NCI-H187 (cell line): ENCODE measurements around the gene OR4D6.
"Not testable (repeated sequence)": the region's sequence is repeated elsewhere in the genome, so short reads cannot be mapped to it uniquely, and the experiment has no call there.

Experiments
- DNase-seq, 2 experiments: peaks; one replicate each; lab custom pipeline; 2025; lab: John Stamatoyannopoulos, UW

OR4D6 gene

DNA sequence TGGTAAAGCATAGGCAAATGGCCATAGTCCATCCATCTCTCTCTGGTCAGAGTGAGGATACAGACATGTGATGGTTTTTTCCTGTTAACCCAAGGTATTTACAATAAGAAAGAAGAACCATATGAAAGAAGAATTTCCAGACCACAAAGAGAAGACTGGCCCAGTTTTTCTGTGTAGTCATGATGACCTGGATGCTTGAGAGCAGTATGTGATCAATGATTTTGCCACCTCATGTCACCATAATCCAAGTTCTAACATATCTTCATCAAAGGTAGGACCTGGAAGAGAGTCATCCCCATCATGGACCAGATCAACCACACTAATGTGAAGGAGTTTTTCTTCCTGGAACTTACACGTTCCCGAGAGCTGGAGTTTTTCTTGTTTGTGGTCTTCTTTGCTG lies at the start of gene OR4D6:
OR4D6 (plus strand) TSS at position 301 of the 400 bp plus-strand sequence; CDS start at position 301, 0 bp downstream.
- DNase-seq: no peak

DNA sequence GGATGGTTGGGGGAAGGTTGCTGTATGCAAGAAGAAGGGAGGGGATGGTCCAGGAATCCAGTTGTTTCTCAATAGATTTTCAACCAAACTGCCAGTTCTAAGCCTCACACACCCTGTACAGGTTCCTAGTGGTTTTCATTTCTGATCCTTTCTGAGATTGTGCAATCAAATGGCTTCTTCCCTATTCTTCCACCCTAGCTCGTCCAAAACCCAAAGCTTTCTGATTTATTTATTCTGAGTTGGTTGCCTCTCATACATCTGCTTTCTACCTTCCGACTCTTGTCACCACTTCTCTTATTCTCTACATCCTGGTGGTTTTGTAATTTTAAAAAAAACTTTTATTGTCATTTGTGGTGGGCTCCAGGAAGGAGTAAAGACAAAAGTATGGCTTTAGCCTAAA lies 43.1 kb upstream of the OR4D6 start:
- DNase-seq: no peak

DNA sequence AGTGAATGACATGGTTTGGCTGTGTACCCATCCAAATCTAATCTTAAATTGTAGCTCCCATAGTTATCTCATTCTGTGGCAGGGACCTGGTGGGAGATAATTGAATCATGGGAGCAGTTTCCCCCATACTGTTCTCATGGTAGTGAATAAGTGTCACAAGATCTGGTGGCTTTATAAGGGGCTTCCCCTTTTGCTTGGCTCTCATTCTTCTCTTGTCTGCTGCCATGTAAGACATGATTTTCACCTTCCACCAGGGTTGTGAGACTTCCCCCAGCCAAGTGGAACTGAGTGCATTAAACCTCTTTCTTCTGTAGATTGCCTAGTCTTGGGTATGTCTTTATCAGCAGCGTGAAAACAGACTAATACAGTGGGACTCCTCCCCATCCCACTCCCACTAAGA lies 41.6 kb upstream of the OR4D6 start:
- DNase-seq: no peak

DNA sequence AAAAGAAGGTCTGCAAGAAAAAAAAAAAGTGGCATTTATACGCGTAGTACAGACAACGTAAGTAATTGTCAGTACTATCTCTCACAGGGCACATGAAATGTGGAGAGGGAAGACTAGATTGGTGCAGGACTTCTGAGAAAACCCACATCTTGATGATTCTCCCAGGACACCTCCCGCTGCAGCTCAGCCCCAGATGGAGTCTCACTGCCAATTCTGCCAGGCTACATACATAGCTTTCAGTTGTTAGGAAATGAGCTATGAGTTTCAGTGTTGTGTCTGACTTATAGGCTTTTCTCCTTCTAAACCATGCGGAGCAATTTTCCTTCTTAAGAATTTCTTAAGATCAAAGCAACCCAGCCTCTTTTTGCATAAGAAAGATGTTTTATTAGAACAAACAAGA lies 40.1 kb upstream of the OR4D6 start:
- DNase-seq: no peak

DNA sequence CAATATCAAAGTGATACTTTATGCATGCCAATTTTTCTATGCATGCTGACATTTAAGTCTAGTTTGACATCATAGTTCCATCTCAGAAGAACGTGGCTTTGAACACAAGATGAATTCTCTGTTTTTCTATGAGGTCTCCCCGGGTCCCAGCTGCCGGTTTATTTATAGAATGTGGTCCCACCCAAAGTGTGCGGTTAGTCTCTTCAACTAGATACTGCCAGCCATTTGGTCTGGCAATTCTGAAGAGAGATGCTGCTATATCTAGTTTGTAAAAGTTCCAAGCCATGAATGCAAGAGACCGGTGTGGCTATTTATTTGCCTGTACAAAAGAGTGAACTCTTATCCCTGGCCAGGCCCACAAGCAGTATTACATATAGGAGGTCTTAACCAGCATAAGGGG lies 39.7 kb upstream of the OR4D6 start:
- no peak for DNase-seq

DNA sequence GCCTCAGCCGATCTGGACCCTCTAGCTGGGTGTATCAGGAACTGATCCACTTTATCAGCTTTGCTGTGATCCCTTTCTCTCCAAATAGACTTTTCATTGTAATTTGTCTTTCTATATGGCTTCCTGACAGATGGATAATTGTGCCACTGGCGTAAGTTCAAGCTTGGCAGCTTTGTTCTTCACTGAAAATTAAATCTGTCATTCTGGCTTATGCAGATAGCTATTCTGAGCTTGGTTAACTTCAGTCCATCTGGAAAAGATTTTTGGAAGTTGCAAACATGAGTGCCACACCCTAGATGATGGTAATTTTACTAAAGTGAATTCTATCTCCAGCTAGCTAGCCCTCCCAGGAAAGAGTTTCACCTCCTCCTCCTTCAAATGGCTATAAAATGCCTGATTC lies 38.6 kb upstream of the OR4D6 start:
- DNase-seq: no peak

DNA sequence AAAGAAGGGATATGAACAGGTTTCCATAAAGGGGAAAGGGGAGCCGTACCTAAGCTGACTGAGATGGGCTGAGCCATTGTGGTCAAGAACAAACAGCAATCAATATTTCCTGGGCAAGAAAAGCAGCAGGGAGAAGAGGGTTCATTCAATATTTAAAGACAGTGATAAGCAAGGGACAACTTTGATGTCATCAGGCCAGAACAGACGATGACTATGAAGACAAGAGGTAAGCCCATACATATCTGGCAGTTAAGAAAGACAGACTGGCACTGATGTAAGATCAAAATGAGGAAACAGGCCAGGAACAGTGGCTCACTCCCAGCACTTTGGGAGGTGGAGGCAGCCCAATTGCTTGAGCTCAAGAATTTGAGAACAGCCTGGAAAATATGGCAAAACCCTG lies 32.9 kb upstream of the OR4D6 start:
- DNase-seq: no peak

DNA sequence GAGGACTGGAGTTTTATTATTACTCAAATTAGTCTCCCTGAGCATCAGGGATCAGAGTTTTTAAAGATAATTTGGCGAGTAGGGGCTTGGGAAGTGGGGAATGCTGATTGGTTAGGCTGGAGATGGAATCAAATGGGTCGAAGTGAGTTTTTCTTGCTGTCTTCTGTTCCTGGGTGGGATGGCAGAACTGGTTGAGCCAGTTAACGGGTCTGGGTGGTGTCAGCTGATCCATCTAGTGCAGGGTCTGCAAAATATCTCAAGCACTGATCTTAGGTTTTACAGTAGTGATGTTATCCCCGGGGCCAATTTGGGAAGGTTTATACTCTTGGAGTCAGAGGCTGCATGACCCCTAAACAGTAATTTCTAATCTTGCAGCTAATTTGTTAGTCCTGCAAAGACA lies 31.6 kb upstream of the OR4D6 start:
- no peak for DNase-seq

DNA sequence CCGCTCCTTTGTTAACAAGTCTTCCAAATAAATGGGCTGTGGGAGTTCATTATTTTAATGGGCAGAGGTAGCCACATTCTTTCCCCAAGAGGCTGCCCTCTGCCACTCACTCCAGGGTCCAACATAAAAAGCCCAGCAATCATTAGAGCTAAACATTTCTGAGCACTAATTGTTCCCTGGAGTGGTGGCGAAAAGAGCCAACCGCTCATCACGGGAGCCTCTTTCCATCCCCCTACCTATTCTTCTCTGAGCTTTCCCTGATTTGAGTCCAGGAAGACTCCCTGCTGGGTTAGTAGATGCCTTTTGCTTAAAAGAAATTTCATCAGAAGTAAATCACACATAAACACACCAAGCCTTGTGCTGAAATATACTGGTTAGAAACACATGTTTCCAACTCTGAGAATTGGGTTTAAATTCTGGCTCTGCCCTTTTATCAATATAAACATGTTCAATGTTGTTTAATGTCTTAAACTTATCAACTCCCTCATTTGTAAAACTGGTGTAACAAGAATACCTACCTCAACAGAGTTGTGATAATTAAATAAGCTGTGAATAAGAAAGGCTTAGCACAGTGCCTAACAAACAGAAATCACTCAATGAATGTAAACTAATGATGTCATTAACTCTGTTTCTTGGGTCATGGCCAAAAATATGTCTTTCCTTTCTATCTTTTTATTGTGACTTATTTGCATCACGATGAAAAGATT lies 30.2 kb upstream of the OR4D6 start, which contains the start of gene OR5A2:
OR5A2 (minus strand) TSS at position 53 of the 707 bp plus-strand sequence. CDS start 3,460 bp downstream, outside the sequence.
- no peak for DNase-seq

DNA sequence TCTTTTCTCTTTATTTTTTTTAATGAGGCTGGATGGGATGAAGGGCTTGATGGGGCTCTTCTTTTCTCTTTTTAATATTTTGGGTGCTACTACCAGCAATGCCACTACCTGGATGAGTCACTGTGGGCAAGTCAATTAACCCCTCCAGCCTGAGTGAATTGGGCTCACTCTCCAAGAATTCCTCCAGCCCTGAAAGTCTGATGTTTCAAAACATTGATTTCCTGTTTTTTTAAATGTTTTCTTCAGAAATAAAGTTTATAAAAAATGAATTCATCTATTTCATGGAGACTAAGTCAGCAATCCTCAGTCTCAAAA lies 29.7 kb upstream of the OR4D6 start:
- DNase-seq: no peak

DNA sequence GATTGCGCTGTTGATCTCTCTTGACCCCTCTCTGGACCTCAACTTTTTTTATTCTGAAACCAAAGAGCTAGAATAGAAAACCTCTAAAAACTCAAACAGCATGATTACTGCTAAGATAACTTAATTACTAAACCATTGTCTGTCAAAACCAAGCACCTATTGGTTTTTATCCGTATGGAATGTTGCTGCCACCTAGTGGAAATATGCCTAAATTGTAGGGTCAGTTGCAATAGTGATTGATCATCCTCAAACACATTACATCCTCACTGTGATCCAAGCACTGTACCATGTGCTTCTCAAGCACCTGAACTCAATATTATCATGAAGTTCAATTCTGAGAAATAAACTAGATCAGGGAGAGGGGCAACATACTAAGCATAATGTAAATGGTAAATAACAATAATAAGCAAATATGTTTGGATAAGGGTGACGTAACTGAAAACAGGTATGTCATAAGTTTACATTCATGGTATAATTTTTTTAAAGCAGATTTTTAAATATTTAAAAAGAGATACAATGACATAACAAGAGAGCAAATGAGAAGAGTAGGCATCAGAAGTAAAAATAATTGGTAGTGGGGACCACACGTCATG lies 26.7 kb upstream of the OR4D6 start:
- no peak for DNase-seq

DNA sequence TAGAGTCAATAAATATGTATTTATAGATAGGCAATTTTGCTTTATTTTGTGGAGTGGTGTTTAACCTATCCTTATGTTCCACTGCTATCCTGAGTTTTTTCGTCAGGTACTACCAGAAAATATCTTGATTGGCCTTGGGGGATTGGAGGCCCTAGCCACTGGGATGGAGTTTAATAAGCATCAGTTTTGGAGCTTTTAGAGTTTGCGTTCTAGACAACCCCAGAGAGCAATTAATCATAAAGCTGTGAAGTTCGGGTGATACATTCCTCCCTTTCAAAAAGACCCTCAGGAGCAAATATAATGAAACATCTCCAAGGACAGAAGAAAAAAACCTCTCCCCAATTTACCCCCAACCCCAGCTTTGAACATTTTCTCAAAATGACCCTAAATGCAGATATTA lies 20.6 kb upstream of the OR4D6 start, which contains the start of gene OR5A1:
OR5A1 (plus strand) TSS at position 301 of the 400 bp plus-strand sequence. CDS start 6,700 bp downstream, outside the sequence.
- DNase-seq: no peak

DNA sequence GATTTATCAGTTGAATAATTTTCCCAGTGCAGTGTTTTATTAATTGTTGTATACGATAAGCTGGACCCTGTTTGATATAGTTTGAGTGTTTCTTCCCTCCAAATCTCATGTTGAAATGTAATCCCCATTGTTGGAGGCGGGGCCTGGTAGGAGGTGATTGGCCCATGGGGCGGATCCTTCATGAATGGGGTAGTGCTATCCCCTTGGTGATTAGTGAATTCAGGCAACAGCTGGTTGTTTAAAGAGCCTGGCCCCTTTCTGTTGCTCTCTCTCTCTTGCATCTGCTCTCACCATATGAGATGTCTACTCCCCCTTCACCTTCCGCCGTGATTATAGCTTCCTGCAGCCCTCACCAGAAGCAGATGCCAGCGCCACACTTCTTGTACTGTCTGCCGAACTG lies 19.0 kb upstream of the OR4D6 start:
- DNase-seq: no peak

DNA sequence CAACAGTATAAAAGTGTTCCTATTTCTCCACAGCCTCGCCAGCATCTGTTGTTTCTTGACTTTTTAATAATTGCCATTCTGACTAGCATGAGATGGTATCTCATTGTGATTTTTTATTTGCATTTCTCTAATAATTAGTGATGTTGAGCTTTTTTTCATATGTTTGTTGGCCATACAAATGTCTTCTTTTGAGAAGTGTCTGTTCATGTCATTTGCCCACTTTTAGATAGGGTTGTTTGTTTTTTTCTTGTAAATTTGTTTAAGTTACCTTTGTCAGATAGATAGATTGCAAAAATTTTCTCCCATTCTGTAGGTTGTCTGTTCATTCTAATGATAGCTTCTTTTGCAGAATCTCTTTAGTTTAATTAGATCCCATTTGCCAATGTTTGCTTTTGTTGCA lies 11.1 kb upstream of the OR4D6 start:
- DNase-seq: not testable (repeated sequence)

DNA sequence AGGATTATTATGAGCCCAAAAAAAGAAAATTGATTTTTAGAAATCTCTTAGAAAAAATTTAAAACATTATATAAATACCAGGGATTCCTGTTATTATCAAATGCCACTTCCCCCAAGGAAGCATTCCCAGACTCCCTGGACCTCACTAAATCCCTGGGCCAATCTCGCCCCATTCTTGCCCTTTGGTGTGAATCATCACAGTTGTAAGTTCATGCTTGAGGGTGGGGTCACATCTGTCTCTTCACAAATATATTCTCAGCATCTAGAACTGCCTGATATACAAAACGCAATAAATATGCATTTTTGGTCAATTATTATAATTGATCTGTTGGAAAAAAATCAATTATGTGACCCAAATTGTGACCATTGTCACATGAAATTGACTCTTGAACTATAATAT lies 8.3 kb upstream of the OR4D6 start:
- DNase-seq: no peak

DNA sequence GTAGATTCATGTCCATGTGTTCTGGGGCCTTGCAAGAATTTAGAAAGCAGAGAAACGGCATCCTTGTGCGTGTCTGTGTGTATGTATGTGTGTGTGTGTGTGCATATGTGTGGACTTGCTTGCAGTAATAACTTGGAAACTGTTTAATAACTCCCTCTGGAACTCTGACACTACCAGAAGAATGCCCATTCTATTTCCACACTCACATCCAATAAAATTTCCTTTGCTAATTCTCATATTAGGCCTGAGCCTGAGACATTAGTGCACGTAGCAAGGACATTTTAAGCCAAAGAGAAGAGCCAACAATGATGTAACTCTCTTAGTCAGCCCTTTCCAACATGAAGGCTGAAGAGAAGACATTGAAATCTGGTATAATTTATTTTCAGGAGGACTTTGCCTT lies 3.2 kb downstream of the OR4D6 start:
- DNase-seq: no peak

DNA sequence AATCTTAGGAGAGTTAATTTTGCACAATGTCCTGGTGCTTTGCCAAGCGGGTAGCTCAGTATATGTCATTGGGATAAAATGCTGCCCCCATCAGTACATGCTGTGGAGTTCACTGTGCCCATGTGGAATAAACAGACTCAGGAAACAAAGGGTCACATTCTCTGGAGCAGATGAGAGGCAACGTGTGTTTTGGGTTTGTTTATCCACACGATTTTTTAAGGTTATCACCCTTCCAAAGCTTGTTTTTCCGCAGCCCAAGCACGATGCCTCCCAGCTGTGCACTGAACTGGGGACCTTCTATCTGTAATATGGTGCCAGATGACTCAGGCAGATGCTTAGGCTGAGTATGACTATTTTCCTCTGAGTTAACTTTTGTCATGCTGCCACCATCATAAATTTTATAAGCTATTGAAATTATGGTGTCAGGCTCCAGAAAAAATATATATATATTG lies 6.5 kb downstream of the OR4D6 start:
- DNase-seq: no peak

DNA sequence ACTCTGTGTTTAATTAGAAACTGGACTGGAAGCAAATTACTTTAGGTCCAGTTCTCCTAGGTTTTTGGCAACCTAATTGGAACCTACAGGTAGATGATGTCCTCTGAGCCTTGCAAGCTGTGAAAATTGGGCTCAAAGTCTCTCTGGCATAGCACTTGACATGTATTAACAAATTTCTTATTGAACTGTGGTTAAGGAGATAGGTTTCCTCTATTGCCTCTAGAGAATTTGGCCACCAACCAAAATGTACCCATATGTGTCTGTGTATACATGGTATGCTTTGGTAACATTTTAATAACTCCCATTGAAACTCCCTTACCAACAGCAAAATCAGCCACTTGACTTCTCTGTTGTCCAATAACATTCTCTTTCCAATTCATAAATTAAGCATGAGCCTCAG lies 16.3 kb downstream of the OR4D6 start, which contains the start of gene OR4D10:
OR4D10 (plus strand) TSS at position 301 of the 400 bp plus-strand sequence. CDS start 4,115 bp downstream, outside the sequence.
- DNase-seq: no peak

DNA sequence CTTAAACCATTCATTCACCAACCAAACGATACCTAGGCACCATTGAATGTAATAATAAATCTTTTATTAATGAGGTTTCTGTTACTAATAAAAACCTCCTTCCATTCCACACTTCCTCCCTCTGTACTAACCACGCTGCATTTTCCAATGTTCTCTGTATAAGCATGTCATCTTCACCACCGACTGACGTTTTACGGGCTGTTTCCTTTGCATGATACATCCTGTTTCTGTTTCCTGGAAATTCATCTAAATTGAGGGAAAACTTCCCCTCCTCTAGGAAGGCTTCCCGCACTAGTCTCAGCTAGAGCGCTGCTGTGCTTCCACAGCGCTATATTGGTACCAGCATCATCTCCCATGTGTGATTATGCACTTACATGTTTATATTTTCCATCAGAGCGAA lies 18.4 kb downstream of the OR4D6 start:
- no peak for DNase-seq

DNA sequence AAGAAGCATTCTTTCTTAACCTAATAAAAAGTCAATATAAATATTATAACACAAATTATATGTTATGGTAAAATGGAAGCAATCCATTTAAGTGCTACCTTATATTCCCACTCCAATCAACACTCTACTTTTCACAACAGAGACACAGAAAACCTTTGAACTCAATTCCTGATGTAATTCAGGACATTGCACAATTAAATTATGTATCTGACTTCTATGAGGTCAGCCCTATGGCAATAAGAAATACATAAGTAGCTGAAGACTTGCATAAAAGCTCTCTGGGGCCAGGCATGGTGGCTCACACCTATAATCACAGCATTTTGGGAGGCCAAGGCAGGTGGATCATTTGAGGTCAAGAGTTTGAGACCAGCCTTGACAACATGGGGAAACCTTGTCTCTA lies 23.1 kb downstream of the OR4D6 start:
- no peak for DNase-seq

DNA sequence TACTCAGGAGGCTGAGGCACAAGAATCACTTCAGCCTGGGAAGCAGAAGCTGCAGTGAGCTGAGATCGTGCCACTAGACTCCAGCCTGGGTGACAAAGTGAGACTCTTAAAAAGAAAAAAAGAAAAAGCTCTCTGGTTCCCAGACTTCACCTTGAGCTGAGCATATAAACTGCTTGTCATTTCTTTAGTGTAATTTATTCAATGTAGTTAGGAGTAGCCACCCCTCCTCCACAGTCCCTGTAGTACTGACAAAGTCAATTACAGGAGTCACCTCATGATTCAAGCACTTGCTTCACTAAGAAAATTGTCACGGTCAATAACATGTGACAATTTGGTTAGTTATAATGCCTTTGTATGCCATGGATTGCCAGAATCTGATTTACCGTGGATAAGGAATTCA lies 23.6 kb downstream of the OR4D6 start:
- DNase-seq: no peak

DNA sequence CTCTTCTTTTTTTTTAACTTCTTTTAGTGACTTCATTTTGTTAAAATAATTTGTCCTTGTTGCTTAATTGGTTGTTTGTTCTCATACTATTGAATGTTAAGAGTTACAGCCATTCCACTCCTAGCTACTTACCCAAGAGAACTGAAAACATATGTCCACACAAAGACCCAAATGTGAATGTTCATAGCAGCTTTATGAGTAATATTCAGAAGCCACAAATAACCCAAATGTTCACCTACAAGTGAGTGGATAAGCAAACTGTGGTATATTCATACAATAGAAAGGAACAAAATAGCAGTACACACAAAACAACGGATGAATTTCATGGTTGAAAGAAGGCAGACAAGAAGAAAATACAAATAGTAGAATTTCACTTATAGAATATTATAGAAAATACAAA lies 45.2 kb downstream of the OR4D6 start:
- no peak for DNase-seq

DNA sequence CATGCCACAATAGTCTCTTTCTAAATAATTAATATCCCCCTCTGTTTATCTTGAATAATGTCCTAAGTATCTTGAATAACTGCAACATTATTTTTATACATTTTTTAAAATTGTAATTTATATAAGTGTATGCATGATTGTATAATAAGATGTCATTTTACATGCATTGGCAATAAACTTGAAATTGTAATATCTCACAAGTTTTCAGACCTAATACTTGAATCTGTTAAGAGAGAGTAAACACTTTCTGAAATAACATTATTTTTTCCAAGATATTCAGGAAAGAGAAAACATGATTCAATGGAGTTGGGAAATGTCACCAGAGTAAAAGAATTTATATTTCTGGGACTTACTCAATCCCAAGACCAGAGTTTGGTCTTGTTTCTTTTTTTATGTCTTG lies 46.5 kb downstream of the OR4D6 start, which contains the start of gene OR4D11:
OR4D11 (plus strand) TSS at position 301 of the 400 bp plus-strand sequence; CDS start at position 301, 0 bp downstream.
- DNase-seq: no peak
